GM12801 (cell line): Measurements from ENCODE around the gene MYO18B.

ENCODE experiments used
- CTCF ChIP-seq: IDR thresholded peaks from one replicate; pipeline ENCODE4 v1.5.1; 2011; ENCODE audit warnings: control low read depth; ENCODE audit not compliant: insufficient read length; ENCODE audit errors: extremely low read depth

The MYO18B gene

GRCh38 chr22:25762147-25762546, 20.2 kb downstream of the MYO18B start:
- TF ChIP-seq CTCF: no peak

- TF ChIP-seq CTCF: no peak
These were observed 21.3 kb downstream of the MYO18B start for GRCh38 chr22:25763239-25763777.

GRCh38 chr22:25764270-25765015, 22.5 kb downstream of the MYO18B start:
- TF ChIP-seq CTCF: no peak

GRCh38 chr22:25765016-25765367, 23.0 kb downstream of the MYO18B start:
- no peak for TF ChIP-seq CTCF

- no peak for TF ChIP-seq CTCF
These were observed 23.8 kb downstream of the MYO18B start for GRCh38 chr22:25765801-25766200.

GRCh38 chr22:25766418-25766817, 24.4 kb downstream of the MYO18B start:
- no peak for TF ChIP-seq CTCF

GRCh38 chr22:25770333-25770732, 28.3 kb downstream of the MYO18B start:
- no peak for TF ChIP-seq CTCF
